AG04449 (cell line): ENCODE data around the gene HSD11B1L.

Experiments
- CTCF ChIA-PET: fragments of 350-600 bp; formaldehyde crosslinking; extraction: SDS; loops from one replicate; lab custom pipeline; 2021; ENCODE audit warnings: antibody characterized with exemption; lab: Yijun Ruan, JAX
- POLR2A ChIA-PET: fragments of 400-600, 350-600 bp; formaldehyde crosslinking; extraction: SDS; loops from one replicate; lab custom pipeline; 2020; ENCODE audit warnings: antibody characterized with exemption, inconsistent platforms; lab: Yijun Ruan, JAX
- DNase-seq: peaks from one replicate; pipeline ENCODE4 v3.0.0-alpha.2; 2010; ENCODE audit warnings: low read depth, low spot score
- H3K4me3 ChIP-seq: 2 replicates; pipeline ENCODE4 v1.5.1; 2011; ENCODE audit warnings: low read depth, mild to moderate bottlenecking, control low read depth, low read length
- CTCF ChIP-seq: IDR thresholded peaks from one replicate; pipeline ENCODE4 v1.5.1; 2011; ENCODE audit warnings: mild to moderate bottlenecking, moderate library complexity, low read length, control low read depth, inconsistent platforms; ENCODE audit not compliant: insufficient read depth; ENCODE audit errors: missing control alignments

The HSD11B1L gene

DNA sequence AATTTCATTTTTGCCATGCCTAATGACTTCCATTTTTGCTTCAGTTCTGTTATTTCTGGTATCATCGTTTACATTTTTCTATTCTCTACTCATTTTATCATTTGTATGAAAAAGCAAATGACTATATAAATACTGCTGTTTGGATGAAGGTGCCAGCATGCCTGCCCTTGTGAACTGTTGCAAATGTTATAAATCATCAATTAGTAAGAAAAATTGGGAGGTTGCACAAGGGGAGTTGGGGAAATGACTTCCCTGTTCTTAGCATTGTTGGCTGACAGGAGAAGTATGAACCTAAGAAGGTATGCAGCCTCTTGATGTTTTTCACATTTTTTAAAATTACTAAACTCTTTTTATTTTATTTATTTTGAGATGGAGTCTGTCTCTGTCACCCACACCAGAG lies 42.9 kb upstream of the HSD11B1L start:
- ChIA-PET CTCF (interaction anchor here (0.8 kb wide), 1 partner anchor 49 kb away, joined by 3 read pairs; no protein-coding TSS in a partner anchor), POLR2A (no interaction called here)
- H3K4me3 ChIP-seq = no peak overlapping the region
- no peak for TF ChIP-seq CTCF
- no peak for DNase-seq

DNA sequence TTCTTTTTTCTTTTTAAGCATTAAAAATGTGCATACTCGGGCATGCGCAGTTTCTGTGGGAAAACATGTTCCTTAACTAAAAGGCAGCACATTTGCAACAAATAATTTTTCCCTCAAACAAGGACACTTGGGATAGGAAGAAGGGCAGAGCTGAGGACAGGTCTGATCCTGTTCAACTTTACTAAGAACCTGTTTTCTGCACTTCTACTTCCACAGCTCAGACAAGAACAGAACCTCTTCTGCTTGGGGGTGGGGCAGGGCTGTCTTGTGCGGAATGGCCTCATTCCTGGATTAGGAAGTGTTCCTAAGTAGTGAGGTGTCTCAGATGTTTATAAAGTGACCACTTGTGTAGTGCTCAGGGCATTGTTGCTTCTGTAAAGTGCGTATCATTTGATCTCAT lies 39.7 kb upstream of the HSD11B1L start:
- ChIA-PET CTCF (no interaction called here), POLR2A (no interaction called here)
- H3K4me3 ChIP-seq = no peak overlapping the region
- DNase-seq = no peak
- no peak for TF ChIP-seq CTCF

DNA sequence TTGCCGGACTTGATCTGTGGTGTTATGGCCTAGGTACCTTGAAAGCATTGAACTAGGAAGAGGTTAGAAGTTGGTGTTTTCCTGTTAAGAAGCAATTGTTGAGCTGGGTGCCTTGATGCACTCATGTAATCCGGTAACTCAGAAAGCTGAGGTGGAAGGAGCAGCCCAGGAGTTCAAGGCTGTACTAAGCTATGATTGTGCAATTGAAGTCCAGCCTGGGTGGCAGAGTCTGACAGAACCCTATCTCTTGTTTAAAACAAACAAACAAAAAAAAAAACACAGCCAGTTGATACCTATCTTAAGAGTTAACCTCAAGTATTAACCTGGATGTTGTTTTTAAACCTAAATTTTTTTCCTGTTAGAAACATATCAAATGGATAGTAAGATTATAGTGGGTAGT lies 38.6 kb upstream of the HSD11B1L start:
- H3K4me3 ChIP-seq = no peak overlapping the region
- ChIA-PET POLR2A (no interaction called here), CTCF (no interaction called here)
- TF ChIP-seq CTCF = no peak
- DNase-seq = no peak

- TF ChIP-seq CTCF = no peak
- ChIA-PET CTCF (no interaction called here), POLR2A (no interaction called here)
- no peak overlapping the region for H3K4me3 ChIP-seq
- DNase-seq = no peak
Measured at GRCh38 chr19:5643060-5643459, 37.8 kb upstream of the HSD11B1L start.

GRCh38 chr19:5644037-5644436 lies 36.8 kb upstream of the HSD11B1L start:
- ChIA-PET POLR2A (interaction anchor here (0.6 kb wide), 1 partner anchor 16 kb away, joined by 3 read pairs; no protein-coding TSS in a partner anchor), CTCF (no interaction called here)
- no peak for DNase-seq
- H3K4me3 ChIP-seq = no peak overlapping the region
- TF ChIP-seq CTCF = no peak

DNA sequence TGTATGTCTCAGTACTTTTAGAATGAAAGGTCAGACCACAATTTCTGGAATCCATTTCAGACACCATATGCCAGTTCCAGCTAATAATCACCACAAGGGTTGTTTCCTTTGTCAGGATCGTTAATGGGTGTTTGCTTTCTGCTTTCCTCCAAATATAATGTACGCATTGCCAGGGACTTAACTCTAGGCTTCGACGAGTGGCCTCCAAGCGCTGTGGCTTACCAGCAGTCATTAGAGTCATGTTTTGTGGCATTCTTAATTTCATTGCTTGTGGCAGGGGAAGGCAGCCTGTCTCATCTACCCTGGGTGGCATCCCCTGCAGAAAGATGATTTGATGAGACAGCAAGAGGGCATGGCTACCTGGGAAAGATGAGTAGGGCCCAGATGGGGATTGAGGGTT lies 35.4 kb upstream of the HSD11B1L start:
- CTCF ChIA-PET = no interaction called here
- H3K4me3 ChIP-seq = no peak overlapping the region
- TF ChIP-seq CTCF = no peak
- DNase-seq = no peak
- POLR2A ChIA-PET = no interaction called here
